Measurements from ENCODE around the gene ANKRD61. TPM values are rescaled to one million over a fixed set of nuclear protein-coding genes. Genes with fewer than 3 reads are reported as not detected.

The ANKRD61 gene
- total and polyA plus RNA-seq, 12 donors, result 0.13 to 0.26 (median 0.24) TPM; not detected in 8

GRCh38 chr7:6023974-6024435 lies 7.2 kb upstream of the ANKRD61 start:
- DNase-seq (no peak), ATAC-seq (no peak)
- Histone ChIP-seq H3K4me3 (no peak overlapping the region), H3K27ac (no peak overlapping the region), H3K36me3 (peaks cover 0 to 100% (median 81%) of the 10 kb centered on the region in 9 donors), H3K4me1 (peaks cover 0 to 23% (median 14%) of the 10 kb centered on the region in 9 donors), H3K27me3 (no peaks in the 10 kb centered on the region), H3K9me3 (no peaks in the 10 kb centered on the region)
- WGBS, 2 donors, result 85 to 91% methylated on average over 7 of the region's 7 CpGs
- intact Hi-C loops (cut with DNase I), result no loop called here
- TF ChIP-seq, protein P1, sequence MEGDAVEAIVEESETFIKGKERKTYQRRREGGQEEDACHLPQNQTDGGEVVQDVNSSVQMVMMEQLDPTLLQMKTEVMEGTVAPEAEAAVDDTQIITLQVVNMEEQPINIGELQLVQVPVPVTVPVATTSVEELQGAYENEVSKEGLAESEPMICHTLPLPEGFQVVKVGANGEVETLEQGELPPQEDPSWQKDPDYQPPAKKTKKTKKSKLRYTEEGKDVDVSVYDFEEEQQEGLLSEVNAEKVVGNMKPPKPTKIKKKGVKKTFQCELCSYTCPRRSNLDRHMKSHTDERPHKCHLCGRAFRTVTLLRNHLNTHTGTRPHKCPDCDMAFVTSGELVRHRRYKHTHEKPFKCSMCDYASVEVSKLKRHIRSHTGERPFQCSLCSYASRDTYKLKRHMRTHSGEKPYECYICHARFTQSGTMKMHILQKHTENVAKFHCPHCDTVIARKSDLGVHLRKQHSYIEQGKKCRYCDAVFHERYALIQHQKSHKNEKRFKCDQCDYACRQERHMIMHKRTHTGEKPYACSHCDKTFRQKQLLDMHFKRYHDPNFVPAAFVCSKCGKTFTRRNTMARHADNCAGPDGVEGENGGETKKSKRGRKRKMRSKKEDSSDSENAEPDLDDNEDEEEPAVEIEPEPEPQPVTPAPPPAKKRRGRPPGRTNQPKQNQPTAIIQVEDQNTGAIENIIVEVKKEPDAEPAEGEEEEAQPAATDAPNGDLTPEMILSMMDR (IDR thresholded peaks at IDR 0.05), result no peak

DNA sequence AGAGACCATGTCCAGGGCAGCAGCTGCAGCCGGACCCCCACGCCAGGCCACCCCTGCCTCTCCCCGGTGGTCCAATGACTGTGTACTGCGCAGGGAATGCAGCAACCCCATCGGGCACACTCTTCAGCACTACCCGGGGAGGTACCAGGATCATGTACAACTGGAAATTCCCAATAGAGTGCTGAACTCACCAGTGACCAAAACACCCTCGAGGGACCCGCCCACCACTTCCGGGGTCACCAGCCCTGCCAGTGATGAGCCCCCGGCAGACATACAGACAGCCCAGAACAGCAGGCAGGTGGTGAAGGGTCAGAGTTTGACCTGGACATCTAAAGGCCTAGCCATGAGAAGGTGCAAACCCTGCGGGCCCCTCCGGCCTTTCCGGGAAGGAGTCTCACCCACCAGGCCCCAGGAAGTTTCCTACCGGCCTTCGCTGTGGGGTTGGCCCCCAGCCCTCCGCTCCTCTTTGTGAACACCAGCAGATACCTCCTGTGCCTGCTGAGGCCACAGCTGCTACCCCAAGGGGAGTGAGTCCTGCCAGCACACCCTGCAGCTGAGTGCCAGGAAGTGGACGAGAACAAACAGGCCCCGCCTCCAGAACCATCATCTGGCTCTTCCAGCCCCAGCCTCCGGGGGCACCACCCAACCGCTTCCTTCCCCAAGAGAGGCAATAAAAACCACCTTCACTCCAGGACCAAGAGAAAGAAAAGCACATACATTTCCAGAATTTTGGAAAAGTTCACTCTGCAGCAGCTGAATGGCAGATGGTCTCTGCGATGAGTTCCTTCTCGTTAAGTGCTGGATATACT lies 5.0 kb upstream of the ANKRD61 start:
- intact Hi-C loops (cut with DNase I), result no loop called here
- DNase-seq (peak; percentile 71 to 73), ATAC-seq (peak; percentile 74 to 95 (median 92))
- Histone ChIP-seq H3K27ac (peak overlapping the region in 9 of 10 donors; percentile 8 to 91 (median 67)), H3K36me3 (peaks cover 0 to 100% (median 62%) of the 10 kb centered on the region in 9 donors), H3K9me3 (no peaks in the 10 kb centered on the region), H3K27me3 (no peaks in the 10 kb centered on the region), H3K4me3 (peak overlapping the region in 8 of 10 donors; percentile 1 to 53 (median 34)), H3K4me1 (peaks cover 0 to 23% (median 14%) of the 10 kb centered on the region in 9 donors)
- 65 to 79% methylated on average over 22 of the region's 22 CpGs for WGBS, 2 donors
- TF ChIP-seq, protein P1 (IDR thresholded peaks at IDR 0.05), result peak in 6 of 9 donors; percentile 22 to 43 (median 33)

- no peaks in the 10 kb centered on the region for H3K9me3 ChIP-seq
- peaks cover 0 to 100% (median 61%) of the 10 kb centered on the region in 9 donors for H3K36me3 ChIP-seq
- DNase-seq, result no peak
- peak overlapping the region in 9 of 10 donors; percentile 8 to 91 (median 67) for H3K27ac ChIP-seq
- peak overlapping the region in 6 of 10 donors; percentile 18 to 53 (median 36) for H3K4me3 ChIP-seq
- TF ChIP-seq, protein P1 (IDR thresholded peaks at IDR 0.05), result no peak
- peaks cover 0 to 27% (median 14%) of the 10 kb centered on the region in 9 donors for H3K4me1 ChIP-seq
- WGBS, 2 donors, result 72 to 86% methylated on average over 12 of the region's 12 CpGs
- intact Hi-C loops (cut with DNase I), result no loop called here
- ATAC-seq, result peak in 5 of 8 donors; percentile 24 to 52 (median 39)
- H3K27me3 ChIP-seq, result no peaks in the 10 kb centered on the region
Measured at GRCh38 chr7:6026820-6027311, 4.3 kb upstream of the ANKRD61 start.

DNA sequence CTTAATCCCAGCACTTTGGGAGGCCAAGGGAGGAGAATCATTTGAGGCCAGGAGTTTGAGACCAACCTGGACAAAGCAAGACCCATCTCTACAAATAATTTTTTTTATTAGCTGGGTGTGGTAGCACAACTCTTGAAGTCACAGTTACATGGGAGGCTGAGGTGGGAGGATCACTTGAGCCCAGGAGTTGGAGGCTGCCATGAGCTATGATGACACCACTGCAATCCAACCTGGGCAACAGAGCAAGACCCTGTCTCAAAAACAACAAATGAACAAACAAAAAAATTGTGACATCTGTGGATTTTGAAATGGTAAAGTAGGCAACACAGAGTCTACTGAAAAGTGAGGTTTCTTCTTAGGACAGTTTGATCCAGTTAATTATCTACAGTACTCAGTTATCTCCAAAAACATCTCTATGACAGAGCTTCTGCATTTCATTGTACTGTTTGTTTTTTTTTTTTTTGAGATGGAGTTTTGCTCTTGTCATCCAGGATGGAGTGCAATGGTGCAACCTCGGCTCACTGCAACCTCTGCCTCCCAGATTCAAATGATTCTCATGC lies 3.3 kb upstream of the ANKRD61 start:
- DNase-seq (no peak), ATAC-seq (no peak)
- TF ChIP-seq, protein P1 (IDR thresholded peaks at IDR 0.05), result no peak
- intact Hi-C loops (cut with DNase I), result no loop called here
- Histone ChIP-seq H3K27ac (peak overlapping the region in 1 of 10 donors; percentile 91), H3K27me3 (no peaks in the 10 kb centered on the region), H3K36me3 (peaks cover 0 to 100% (median 51%) of the 10 kb centered on the region in 9 donors), H3K4me1 (peaks cover 0 to 32% (median 16%) of the 10 kb centered on the region in 9 donors), H3K9me3 (no peaks in the 10 kb centered on the region), H3K4me3 (no peak overlapping the region)
- 97 to 100% methylated on average over 1 of the region's 1 CpG for WGBS, 2 donors
